ENCODE measurements around the gene APOOL. TPM values are rescaled to one million over a fixed set of nuclear protein-coding genes. Genes with fewer than 3 reads are reported as not detected.

Gene APOOL
- total RNA-seq, 1 experiment from 2014 or later: 21.7 TPM

GRCh38 chrX:85114776-85115175, 111.1 kb downstream of the APOOL start:
- Histone ChIP-seq H3K27ac (no peak overlapping the region), H3K9me3 (ENCODE audit: insufficient read depth, low read depth) (no peaks in the 10 kb centered on the region), H3K4me1 (replicated peaks; ENCODE audit: insufficient read depth) (no peaks in the 10 kb centered on the region), H3K27me3 (ENCODE audit: insufficient read depth, low read depth) (no peaks in the 10 kb centered on the region), H3K9me2 (ENCODE audit: insufficient read depth) (no peaks in the 10 kb centered on the region), H2AFZ (no peak overlapping the region), H3K4me3 (no peak overlapping the region), H3K36me3 (ENCODE audit: low read depth) (no peaks in the 10 kb centered on the region), H3F3A (ENCODE audit: insufficient read depth, low read depth) (no peaks in the 10 kb centered on the region), H3K79me2 (ENCODE audit: low read depth) (no peaks in the 10 kb centered on the region), H3K4me2 (no peak overlapping the region), H4K20me1 (ENCODE audit: insufficient read depth) (no peaks in the 10 kb centered on the region)
- DNase-seq: no peak
- intact Hi-C loops (cut with micrococcal nuclease; ENCODE audit: unreplicated experiment): loop anchor here (5.0 kb wide), 1 partner anchor 433 kb away; no protein-coding TSS in a partner anchor
- TF ChIP-seq CTCF (conservative IDR thresholded peaks at IDR 0.05) (no peak), EZH2 (IDR thresholded peaks at IDR 0.05; ENCODE audit: low read depth) (no peak)
- ChIA-PET POLR2A (ENCODE audit: unreplicated experiment) (no interaction called here), CTCF (no interaction called here)
- no TSS peak for BruUV-seq (replicated peaks)

GRCh38 chrX:85115252-85115651, 111.6 kb downstream of the APOOL start:
- no peak overlapping the region for H2AFZ ChIP-seq
- intact Hi-C loops (cut with micrococcal nuclease; ENCODE audit: unreplicated experiment): no loop called here
- H4K20me1 ChIP-seq (ENCODE audit: insufficient read depth): no peaks in the 10 kb centered on the region
- H3K27me3 ChIP-seq (ENCODE audit: insufficient read depth, low read depth): no peaks in the 10 kb centered on the region
- no TSS peak for BruUV-seq (replicated peaks)
- H3K4me1 ChIP-seq (replicated peaks; ENCODE audit: insufficient read depth): no peaks in the 10 kb centered on the region
- POLR2A ChIA-PET (ENCODE audit: unreplicated experiment): no interaction called here
- no peaks in the 10 kb centered on the region for H3K9me2 ChIP-seq (ENCODE audit: insufficient read depth)
- no peaks in the 10 kb centered on the region for H3K79me2 ChIP-seq (ENCODE audit: low read depth)
- H3F3A ChIP-seq (ENCODE audit: insufficient read depth, low read depth): no peaks in the 10 kb centered on the region
- TF ChIP-seq CTCF (conservative IDR thresholded peaks at IDR 0.05): no peak
- TF ChIP-seq EZH2 (IDR thresholded peaks at IDR 0.05; ENCODE audit: low read depth): no peak
- no peak overlapping the region for H3K27ac ChIP-seq
- no peaks in the 10 kb centered on the region for H3K9me3 ChIP-seq (ENCODE audit: insufficient read depth, low read depth)
- H3K4me3 ChIP-seq: no peak overlapping the region
- CTCF ChIA-PET: no interaction called here
- H3K36me3 ChIP-seq (ENCODE audit: low read depth): no peaks in the 10 kb centered on the region
- H3K4me2 ChIP-seq: no peak overlapping the region
- DNase-seq: no peak

- no peak overlapping the region for H2AFZ ChIP-seq
- POLR2A ChIA-PET (ENCODE audit: unreplicated experiment): no interaction called here
- no peak for DNase-seq
- no peaks in the 10 kb centered on the region for H3K79me2 ChIP-seq (ENCODE audit: low read depth)
- H4K20me1 ChIP-seq (ENCODE audit: insufficient read depth): no peaks in the 10 kb centered on the region
- no peaks in the 10 kb centered on the region for H3K9me3 ChIP-seq (ENCODE audit: insufficient read depth, low read depth)
- H3K36me3 ChIP-seq (ENCODE audit: low read depth): no peaks in the 10 kb centered on the region
- no peaks in the 10 kb centered on the region for H3K27me3 ChIP-seq (ENCODE audit: insufficient read depth, low read depth)
- no peaks in the 10 kb centered on the region for H3K4me1 ChIP-seq (replicated peaks; ENCODE audit: insufficient read depth)
- H3K4me2 ChIP-seq: no peak overlapping the region
- H3K9me2 ChIP-seq (ENCODE audit: insufficient read depth): no peaks in the 10 kb centered on the region
- no peak overlapping the region for H3K27ac ChIP-seq
- H3F3A ChIP-seq (ENCODE audit: insufficient read depth, low read depth): no peaks in the 10 kb centered on the region
- TF ChIP-seq CTCF (conservative IDR thresholded peaks at IDR 0.05): no peak
- no peak for TF ChIP-seq EZH2 (IDR thresholded peaks at IDR 0.05; ENCODE audit: low read depth)
- H3K4me3 ChIP-seq: no peak overlapping the region
- CTCF ChIA-PET: no interaction called here
- no TSS peak for BruUV-seq (replicated peaks)
- intact Hi-C loops (cut with micrococcal nuclease; ENCODE audit: unreplicated experiment): no loop called here
These were observed 132.7 kb downstream of the APOOL start for GRCh38 chrX:85136409-85136808.
